SU-DHL-6 (cell line): Measurements from ENCODE around the gene ESYT2.

ENCODE experiments used
- H2AFZ ChIP-seq: fragments of 200-600 bp; sonication (generic); 2 replicates; pipeline ENCODE4 v1.6.1; 2014; ENCODE audit warnings: low read depth, mild to moderate bottlenecking, moderate library complexity, mixed read lengths, antibody characterized with exemption, low read length; ENCODE audit not compliant: severe bottlenecking
- H3F3A ChIP-seq: fragments of 200-600 bp; shearing (Covaris generic); 2 replicates; pipeline ENCODE4 v1.6.0; 2016; ENCODE audit warnings: antibody characterized with exemption, mild to moderate bottlenecking; ENCODE audit not compliant: insufficient read depth
- H3K27ac ChIP-seq: fragments of 200-600 bp; sonication (generic); 2 replicates; pipeline ENCODE4 v1.5.1; 2016; ENCODE audit warnings: low read depth, mild to moderate bottlenecking, low read length, moderate library complexity, mixed read lengths
- H3K27me3 ChIP-seq: fragments of 200-600 bp; sonication (generic), shearing (Covaris generic); 2 replicates; pipeline ENCODE4 v1.6.0; 2014; ENCODE audit warnings: mild to moderate bottlenecking, low read length
- H3K36me3 ChIP-seq: fragments of 200-600 bp; sonication (generic); 2 replicates; pipeline ENCODE4 v1.6.1; 2014; ENCODE audit warnings: mild to moderate bottlenecking, low read length, mixed read lengths
- H3K4me2 ChIP-seq: fragments of 300-600, 200-600 bp; shearing (Covaris generic), sonication (generic); 2 replicates; pipeline ENCODE4 v1.6.0; 2014; ENCODE audit warnings: low read length, low read depth, mild to moderate bottlenecking; ENCODE audit not compliant: poor library complexity, severe bottlenecking
- H3K4me3 ChIP-seq: fragments of 200-600 bp; sonication (generic); 2 replicates; pipeline ENCODE4 v1.5.1; 2014; ENCODE audit warnings: antibody characterized with exemption, low read length, mild to moderate bottlenecking, mixed read lengths; ENCODE audit not compliant: insufficient read depth, poor library complexity, severe bottlenecking
- H3K79me2 ChIP-seq: fragments of 200-600 bp; sonication (generic); 2 replicates; pipeline ENCODE4 v1.6.1; 2014; ENCODE audit warnings: mild to moderate bottlenecking, low read length, moderate library complexity; ENCODE audit not compliant: insufficient read depth
- H3K9ac ChIP-seq: fragments of 200-600 bp; sonication (generic); 2 replicates; pipeline ENCODE4 v1.7.0; 2014; ENCODE audit warnings: mild to moderate bottlenecking, low read length
- H3K9me2 ChIP-seq: fragments of 200-600 bp; sonication (generic); replicated peaks from 2 replicates; pipeline ENCODE4 v1.6.1; 2014; ENCODE audit warnings: low read length; ENCODE audit not compliant: insufficient read depth
- H3K9me3 ChIP-seq: fragments of 200-600 bp; sonication (generic); 2 replicates; pipeline ENCODE4 v1.6.1; 2014; ENCODE audit warnings: low read length, mixed read lengths; ENCODE audit not compliant: insufficient read depth
- H4K20me1 ChIP-seq: fragments of 200-600 bp; sonication (generic); 2 replicates; pipeline ENCODE4 v1.6.1; 2014; ENCODE audit warnings: low read depth, mild to moderate bottlenecking, antibody characterized with exemption, low read length, moderate library complexity, mixed read lengths
- CTCF ChIP-seq: fragments of 200-600 bp; sonication (generic); IDR thresholded peaks from one replicate; pipeline ENCODE4 v1.5.1; 2017; ENCODE audit warnings: antibody characterized with exemption, mild to moderate bottlenecking, low read length, moderate library complexity; ENCODE audit not compliant: insufficient read depth, poor library complexity, severe bottlenecking
- EZH2phosphoT487 ChIP-seq: fragments of 200-600 bp; sonication (generic), shearing (Covaris generic); conservative IDR thresholded peaks from 2 replicates; pipeline ENCODE4 v1.6.1; 2018; ENCODE audit warnings: mild to moderate bottlenecking, antibody characterized with exemption, low read length, moderate library complexity, mixed read lengths

The ESYT2 gene

DNA sequence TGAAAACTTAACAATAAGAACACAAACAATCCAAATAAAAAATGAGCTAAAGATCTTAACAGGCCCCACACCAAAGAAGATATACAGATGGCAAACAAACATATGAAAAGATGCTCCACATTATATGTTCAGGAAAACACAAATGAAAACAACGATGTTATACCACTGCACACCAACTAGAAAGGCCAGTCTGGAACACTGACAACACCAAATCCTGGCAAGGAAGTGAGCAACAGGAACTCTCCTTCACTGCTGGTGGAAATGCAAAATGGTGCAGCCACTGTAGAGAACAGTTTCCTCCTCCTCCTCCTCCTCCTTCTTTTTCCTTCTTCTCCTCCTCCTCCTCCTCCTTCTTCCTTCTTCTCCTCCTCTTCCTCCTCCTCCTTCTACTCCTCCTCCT lies 112.5 kb downstream of the ESYT2 start:
- no peaks in the 10 kb centered on the region for H3K9me3 ChIP-seq
- no peaks in the 10 kb centered on the region for H3K36me3 ChIP-seq
- no peak overlapping the region for H3K9ac ChIP-seq
- H3F3A ChIP-seq: no peaks in the 10 kb centered on the region
- TF ChIP-seq CTCF (no peak), EZH2phosphoT487 (no peak)
- H3K27ac ChIP-seq: no peak overlapping the region
- no peaks in the 10 kb centered on the region for H3K27me3 ChIP-seq
- H3K4me2 ChIP-seq: no peak overlapping the region
- no peaks in the 10 kb centered on the region for H3K9me2 ChIP-seq
- no peaks in the 10 kb centered on the region for H4K20me1 ChIP-seq
- H2AFZ ChIP-seq: no peak overlapping the region
- H3K79me2 ChIP-seq: no peaks in the 10 kb centered on the region
- no peak overlapping the region for H3K4me3 ChIP-seq

GRCh38 chr7:158710651-158711102 lies 118.6 kb downstream of the ESYT2 start:
- TF ChIP-seq EZH2phosphoT487: no peak
- no peak for TF ChIP-seq CTCF
- Histone ChIP-seq H3K9me3 (peaks cover 11% of the 10 kb centered on the region; the same call in 1 of the 2 replicates), H3K36me3 (no peaks in the 10 kb centered on the region), H3K4me3 (no peak overlapping the region), H3K79me2 (no peaks in the 10 kb centered on the region), H3K27ac (no peak overlapping the region), H3K4me2 (no peak overlapping the region), H3F3A (0 out of 2 replicates have a peak, but pooled peaks cover 2% of the 10 kb centered on the region), H4K20me1 (no peaks in the 10 kb centered on the region), H3K9ac (no peak overlapping the region), H2AFZ (no peak overlapping the region), H3K9me2 (no peaks in the 10 kb centered on the region), H3K27me3 (no peaks in the 10 kb centered on the region)

DNA sequence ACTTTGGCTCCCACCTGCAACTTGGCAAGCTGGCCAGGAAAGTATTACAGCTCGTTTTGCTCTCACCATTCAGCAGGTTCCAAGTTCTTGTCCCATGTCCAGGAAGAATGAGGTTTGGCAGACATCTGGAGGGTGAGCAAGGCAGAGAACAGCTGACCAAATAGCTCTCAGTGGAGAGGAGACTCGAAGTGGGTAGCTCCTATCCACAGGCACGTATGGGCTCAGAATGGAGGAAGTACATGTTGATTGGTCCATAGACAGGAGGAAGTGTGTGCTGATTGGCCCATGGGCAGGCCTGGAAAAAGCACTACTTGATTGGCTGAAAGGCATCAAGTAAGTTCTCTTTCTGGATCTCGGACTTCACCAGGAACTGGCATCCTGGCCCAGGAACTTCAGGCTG lies 121.7 kb downstream of the ESYT2 start:
- 0 out of 2 replicates have a peak, but pooled peaks cover 6% of the 10 kb centered on the region for H3F3A ChIP-seq
- no peak overlapping the region for H3K4me3 ChIP-seq
- H3K79me2 ChIP-seq: peaks cover 19% of the 10 kb centered on the region
- H3K9me3 ChIP-seq: peaks cover 11% of the 10 kb centered on the region; the same call in 1 of the 2 replicates
- H3K27me3 ChIP-seq: no peaks in the 10 kb centered on the region
- H3K4me2 ChIP-seq: no peak overlapping the region
- H3K27ac ChIP-seq: no peak overlapping the region
- H4K20me1 ChIP-seq: 0 out of 2 replicates have a peak, but pooled peaks cover 4% of the 10 kb centered on the region
- TF ChIP-seq EZH2phosphoT487 (no peak), CTCF (no peak)
- H3K9me2 ChIP-seq: no peaks in the 10 kb centered on the region
- no peak overlapping the region for H2AFZ ChIP-seq
- H3K36me3 ChIP-seq: no peaks in the 10 kb centered on the region
- no peak overlapping the region for H3K9ac ChIP-seq
